Measurements from ENCODE around the gene KLF9.

DNA sequence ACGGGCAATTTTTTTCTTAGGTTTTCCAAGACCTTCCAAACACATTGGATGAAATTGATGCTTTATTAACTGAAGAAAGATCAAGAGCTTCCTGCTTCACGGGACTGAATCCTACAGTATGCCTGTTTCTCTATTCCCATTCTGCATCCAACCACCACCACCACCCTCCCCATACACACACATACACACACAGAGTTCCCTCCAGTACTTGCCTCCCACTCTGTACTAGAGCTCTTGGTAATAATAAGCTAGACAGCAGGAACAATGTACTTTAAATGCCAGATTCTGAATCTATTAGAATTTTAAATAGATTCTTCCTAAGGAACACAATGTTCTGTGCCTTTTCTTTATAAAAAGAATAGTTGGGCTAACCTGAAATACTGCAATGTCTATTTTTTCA, 67.4 kb downstream of the KLF9 start:
- TF ChIP-seq POLR2A (IDR thresholded peaks at IDR 0.05), result no peak
- TF ChIP-seq, protein P1, sequence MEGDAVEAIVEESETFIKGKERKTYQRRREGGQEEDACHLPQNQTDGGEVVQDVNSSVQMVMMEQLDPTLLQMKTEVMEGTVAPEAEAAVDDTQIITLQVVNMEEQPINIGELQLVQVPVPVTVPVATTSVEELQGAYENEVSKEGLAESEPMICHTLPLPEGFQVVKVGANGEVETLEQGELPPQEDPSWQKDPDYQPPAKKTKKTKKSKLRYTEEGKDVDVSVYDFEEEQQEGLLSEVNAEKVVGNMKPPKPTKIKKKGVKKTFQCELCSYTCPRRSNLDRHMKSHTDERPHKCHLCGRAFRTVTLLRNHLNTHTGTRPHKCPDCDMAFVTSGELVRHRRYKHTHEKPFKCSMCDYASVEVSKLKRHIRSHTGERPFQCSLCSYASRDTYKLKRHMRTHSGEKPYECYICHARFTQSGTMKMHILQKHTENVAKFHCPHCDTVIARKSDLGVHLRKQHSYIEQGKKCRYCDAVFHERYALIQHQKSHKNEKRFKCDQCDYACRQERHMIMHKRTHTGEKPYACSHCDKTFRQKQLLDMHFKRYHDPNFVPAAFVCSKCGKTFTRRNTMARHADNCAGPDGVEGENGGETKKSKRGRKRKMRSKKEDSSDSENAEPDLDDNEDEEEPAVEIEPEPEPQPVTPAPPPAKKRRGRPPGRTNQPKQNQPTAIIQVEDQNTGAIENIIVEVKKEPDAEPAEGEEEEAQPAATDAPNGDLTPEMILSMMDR (IDR thresholded peaks at IDR 0.05), result no peak

All from ovary (tissue), 3 donors.